ENCODE measurements around the gene MICU1. TPM values are rescaled to one million over a fixed set of nuclear protein-coding genes. Genes with fewer than 3 reads are reported as not detected.
A peak's percentile ranks its signal among the peaks of the same experiment; 100 is the strongest.

MICU1 gene
- polyA plus RNA-seq, 2 of the 4 experiments (the other 2 are of a cell fraction) = 54.5 to 58.6 TPM

GRCh38 chr10:72389716-72390115, 236.2 kb downstream of the MICU1 start (continued):
- TF ChIP-seq REST (IDR thresholded peaks at IDR 0.05) = no peak
- no peak for TF ChIP-seq MYC (IDR thresholded peaks at IDR 0.05; ENCODE audit: borderline replicate concordance, low read length)
- no peak for TF ChIP-seq FOSL2 (IDR thresholded peaks at IDR 0.05)
- no peak for TF ChIP-seq FOSL2 (CRISPR knock-in tag; IDR thresholded peaks at IDR 0.05)
- TF ChIP-seq BHLHE40 (IDR thresholded peaks at IDR 0.05; ENCODE audit: low read depth, low read length) = no peak

- ATAC-seq = no peak
- ChIA-PET CTCF (interaction anchor here (1.5 to 2.3 kb wide), 2 partner anchors 14 to 445 kb away, joined by 4 to 7 read pairs; no protein-coding TSS in a partner anchor), POLR2A (no interaction called here)
- TF ChIP-seq EHF (CRISPR knock-in tag; IDR thresholded peaks at IDR 0.05) (no peak), MAFK (IDR thresholded peaks at IDR 0.05; ENCODE audit: partially characterized antibody) (peak; percentile 80), POLR2AphosphoS2 (conservative IDR thresholded peaks at IDR 0.05; ENCODE audit: low read length) (no peak), KDM1A (IDR thresholded peaks at IDR 0.05; ENCODE audit: low read depth) (no peak), HES2 (IDR thresholded peaks at IDR 0.05) (no peak), FOXS1 (CRISPR knock-in tag; IDR thresholded peaks at IDR 0.05) (no peak)
- no peak overlapping the region for H3K4me2 ChIP-seq
- no peak overlapping the region for H3K4me3 ChIP-seq
- H3K27ac ChIP-seq = no peak overlapping the region
- DNase-seq (ENCODE audit: low read depth in 1 of 2, low spot score in 1 of 2) = no peak
- no peak for FAIRE-seq
- 78% methylated on average over 1 of the region's 1 CpG for WGBS (ENCODE audit: missing lambda C conversion rate)
- no peaks in the 10 kb centered on the region for H3K4me1 ChIP-seq
- H3K9me3 ChIP-seq = no peaks in the 10 kb centered on the region
Observed at GRCh38 chr10:72389014-72389413, 236.9 kb downstream of the MICU1 start.

- POLR2A ChIA-PET = no interaction called here
- CTCF ChIA-PET = interaction anchor here (2.3 kb wide), 1 partner anchor 446 kb away, joined by 7 read pairs; no protein-coding TSS in a partner anchor
- H3K4me3 ChIP-seq = no peak overlapping the region
- no peak for DNase-seq (ENCODE audit: low read depth in 1 of 2, low spot score in 1 of 2)
- no peak for FAIRE-seq
- no peak for TF ChIP-seq NPAS2 (CRISPR knock-in tag; IDR thresholded peaks at IDR 0.05; ENCODE audit: borderline replicate concordance)
- no peak for TF ChIP-seq JUNB (IDR thresholded peaks at IDR 0.05)
- TF ChIP-seq MYC (IDR thresholded peaks at IDR 0.05; ENCODE audit: borderline replicate concordance, low read length) = no peak
- no peak for TF ChIP-seq TFCP2L1 (CRISPR knock-in tag; IDR thresholded peaks at IDR 0.05)
- no peak for TF ChIP-seq ATOH8 (CRISPR knock-in tag; IDR thresholded peaks at IDR 0.05; ENCODE audit: low read depth)
- WGBS (ENCODE audit: missing lambda C conversion rate) = 90% methylated on average over 5 of the region's 5 CpGs
- no peaks in the 10 kb centered on the region for H3K4me1 ChIP-seq
- H3K4me2 ChIP-seq = no peak overlapping the region
- no peak for ATAC-seq
- no peaks in the 10 kb centered on the region for H3K9me3 ChIP-seq
- no peak overlapping the region for H3K27ac ChIP-seq
Observed at GRCh38 chr10:72388062-72388461, 237.8 kb downstream of the MICU1 start.

- peak; percentile 7 for FAIRE-seq
- Histone ChIP-seq H3K27ac (no peak overlapping the region; a peak in 1 of 6 replicates), H3K4me2 (no peak overlapping the region), H3K9me3 (no peaks in the 10 kb centered on the region), H3K4me1 (no peaks in the 10 kb centered on the region), H3K4me3 (no peak overlapping the region)
- CTCF ChIA-PET = interaction anchor here (2.3 kb wide), 1 partner anchor 447 kb away, joined by 7 read pairs; no protein-coding TSS in a partner anchor
- DNase-seq (ENCODE audit: low read depth in 1 of 2, low spot score in 1 of 2) = no peak
- POLR2A ChIA-PET = no interaction called here
- 60% methylated on average over 3 of the region's 3 CpGs for WGBS (ENCODE audit: missing lambda C conversion rate)
- ATAC-seq = no peak
- TF ChIP-seq HOXA7 (CRISPR knock-in tag; IDR thresholded peaks at IDR 0.05) (no peak), EP300 (IDR thresholded peaks at IDR 0.05) (no peak), ESRRA (IDR thresholded peaks at IDR 0.05; ENCODE audit: borderline replicate concordance, low read length) (no peak), BHLHE40 (IDR thresholded peaks at IDR 0.05; ENCODE audit: low read depth, low read length) (no peak), ZFP36 (IDR thresholded peaks at IDR 0.05; ENCODE audit: borderline replicate concordance, partially characterized antibody) (no peak), HOXB5 (CRISPR knock-in tag; IDR thresholded peaks at IDR 0.05) (no peak), PBX3 (IDR thresholded peaks at IDR 0.05) (no peak), HMGXB4 (CRISPR knock-in tag; IDR thresholded peaks at IDR 0.05; ENCODE audit: borderline replicate concordance) (no peak), E2F6 (IDR thresholded peaks at IDR 0.05; ENCODE audit: borderline replicate concordance, low read depth) (no peak)
Observed at GRCh38 chr10:72386916-72387586, 238.8 kb downstream of the MICU1 start.

Data from A549 (cell line).